Uterus (tissue), 2 donors: Measurements from ENCODE around the gene CALN1.

Experiments used
- CTCF ChIP-seq, 4 experiments: fragments of 200-600 bp in 2 of 4; fragments of 450-650 bp in 2 of 4; sonication (generic) in 2 of 4; IDR thresholded peaks; one replicate each; pipeline ENCODE4 v1.5.1; 2016 to 2019; ENCODE audit warnings: antibody characterized with exemption in 4 of 4, mild to moderate bottlenecking in 2 of 4, moderate library complexity in 1 of 4
- POLR2A ChIP-seq, 2 donors: fragments of 450-650 bp; IDR thresholded peaks; one replicate each; pipeline ENCODE4 v1.6.1; 2016; ENCODE audit warnings: antibody characterized with exemption in 2 of 2, mild to moderate bottlenecking in 1 of 2, moderate library complexity in 1 of 2

- no peak for TF ChIP-seq CTCF (IDR thresholded peaks at IDR 0.05)
- TF ChIP-seq POLR2A (IDR thresholded peaks at IDR 0.05): no peak
These were observed 312.4 kb downstream of the CALN1 start for GRCh38 chr7:72099784-72100183.
